Liver (tissue), 3 donors: ENCODE results near the gene TTC28.

Experiments
- CTCF ChIP-seq: fragments of 150-350 bp; IDR thresholded peaks from 2 replicates; pipeline ENCODE4 v1.5.1; 2017; ENCODE audit warnings: improper control_type of control experiment, low read depth, low read length; ENCODE audit not compliant: missing input control
- JUND ChIP-seq, 2 donors: IDR thresholded peaks; 2 replicates each; pipeline ENCODE4 v1.6.1; 2016; ENCODE audit warnings: antibody characterized with exemption in 2 of 2
- RAD21 ChIP-seq, 2 donors: IDR thresholded peaks; 2 replicates each; pipeline ENCODE4 v1.6.1; 2016; ENCODE audit warnings: antibody characterized with exemption in 2 of 2, mild to moderate bottlenecking in 2 of 2
- YY1 ChIP-seq: IDR thresholded peaks from 2 replicates; pipeline ENCODE4 v1.6.1; 2016; ENCODE audit warnings: antibody characterized with exemption, mild to moderate bottlenecking
- donor health status: healthy.
- donor health status: healthy.

- TF ChIP-seq CTCF (no peak), YY1 (no peak), JUND (IDR thresholded peaks at IDR 0.05) (no peak), RAD21 (IDR thresholded peaks at IDR 0.05) (no peak)
Observed at GRCh38 chr22:27998511-27999410, 680.9 kb downstream of the TTC28 start.
